Heart left ventricle (tissue), 16 donors: ENCODE results near the gene GUCA2B. TPM values are rescaled to one million over a fixed set of nuclear protein-coding genes. Genes with fewer than 3 reads are reported as not detected.

Experiments used
- ATAC-seq, 4 donors: fragments of 200-7000 bp; cut with Tn5 transposase; one replicate each; pipeline ENCODE4 v1.9.1; 2020 to 2022; ENCODE audit warnings: moderate library complexity in 4 of 4, mild to moderate bottlenecking in 3 of 4, moderate number of reproducible peaks in 1 of 4
- DNase-seq, 5 donors: peaks; one replicate each; pipeline ENCODE4 v3.0.0-alpha.2; 2020
- H3K27ac ChIP-seq, 12 donors: fragments of 200-600 bp; sonication (generic) in 4 of 12; one replicate each; pipeline versions ENCODE4 v1.5.0 to v1.8.0; 2016 to 2022; ENCODE audit warnings: mild to moderate bottlenecking in 2 of 12
- H3K27me3 ChIP-seq, 9 donors: fragments of 200-600 bp; sonication (generic) in 2 of 9; one replicate each; pipeline versions ENCODE4 v1.5.1 to v1.8.0; 2016 to 2022; ENCODE audit warnings: mild to moderate bottlenecking in 3 of 9
- H3K36me3 ChIP-seq, 9 donors: fragments of 200-600 bp; sonication (generic) in 2 of 9; one replicate each; pipeline versions ENCODE4 v1.5.0 to v1.8.0; 2018 to 2022; ENCODE audit warnings: mild to moderate bottlenecking in 2 of 9
- H3K4me1 ChIP-seq, 12 donors: fragments of 200-600 bp; sonication (generic) in 4 of 12; one replicate each; pipeline versions ENCODE4 v1.5.0 to v1.8.0; 2016 to 2022; ENCODE audit warnings: mild to moderate bottlenecking in 3 of 12
- H3K4me3 ChIP-seq, 12 donors: fragments of 200-600 bp; sonication (generic) in 4 of 12; one replicate each; pipeline versions ENCODE4 v1.5.0 to v1.8.0; 2017 to 2022; ENCODE audit warnings: mild to moderate bottlenecking in 9 of 12, moderate library complexity in 4 of 12
- H3K9me3 ChIP-seq, 12 donors: fragments of 200-600 bp; sonication (generic) in 4 of 12; one replicate each; pipeline versions ENCODE4 v1.5.0 to v1.8.0; 2016 to 2022; ENCODE audit warnings: mild to moderate bottlenecking in 1 of 12
- POLR2A ChIP-seq, 2 donors: fragments of 450-650 bp; IDR thresholded peaks; one replicate each; pipeline ENCODE4 v1.6.1; 2017; ENCODE audit warnings: antibody characterized with exemption in 2 of 2, mild to moderate bottlenecking in 2 of 2, moderate library complexity in 2 of 2
- WGBS, 4 donors: extraction: QIAGEN DNeasy Blood & Tissue Kit in 2 of 4; methylation state at CpG; one replicate each; pipeline versions ENCODE4 v1.1.5 to v1.1.7; 2013 to 2018; 5-methylcytosine and 5-hydroxymethylcytosine counted together
- intact Hi-C, 10 donors: fragments of 100-400 bp; cut with DNase I; formaldehyde crosslinking; loops; one replicate each; pipeline versions ENCODE4 v1.11.1 to v1.14.2; 2022
- polyA plus RNA-seq, 2 donors: library from polyadenylated mRNA; stranded (reverse); fragments of 200-250 nt; gene quantifications; one replicate each; pipeline ENCODE4 v1.2.3, GENCODE V29; 2013
- total RNA-seq, 9 donors: library from RNA; depleted of rRNA in 2 of 9; stranded (reverse); fragments of >200 nt in 2 of 9; fragmentation: NEBNext Ultra II Directional in 3 of 9; extraction: Animal tissue kit (Norgen Biotek cat#: 25700) in 3 of 9; gene quantifications; one replicate each; pipeline versions ENCODE4 v1.1.0 to v1.2.4, GENCODE V29; 2016 to 2023
- TF ChIP-seq, protein P1 (sequence below), 12 donors: fragments of 200-600 bp; sonication (generic) in 4 of 12; IDR thresholded peaks; one replicate each; pipeline versions ENCODE4 v1.5.0 to v1.8.0; 2018 to 2022; ENCODE audit warnings: antibody characterized with exemption in 12 of 12, mild to moderate bottlenecking in 5 of 12
- donor health status: ischemic (EF 13 %, LVEDD 7.1; RV severe dilation, severe dysfunction).
- donor health status: healthy with polysubstance abuse.
- donor health status: DM: no; HTN: yes; CAD: no.
- donor health status: DM: no; HTN: no; CAD: no.
- donor health status: ischemic (EF 25% LVEDD 6.9; RV normal size, moderate dysfunction).
- donor health status: ischemic (EF 25% LVEDD 5.7; RV mildly dilated, moderate dysfunction).
- donor health status: healthy.
- donor health status: DM: yes; HTN: yes; CAD: no.
- donor health status: ischemic (EF 35%, LVEDD 5.7; RV mildly dilated, moderate dysfunction).
- donor health status: nonischemic (EF 11% LVEDD 7.7; RV severe dilation, severe dysfunction).
- donor health status: DM: yes; HTN: yes; CAD: no.
- donor health status: PGD.
- donor health status: ischemic (EF 29% LVEDD 5.4; RV normal size, mild dysfunction).
- donor health status: nonischemic (EF 23%, LVEDD 6.1; RV moderate dilation, normal function).

The GUCA2B gene
- total and polyA plus RNA-seq, 11 donors = not detected

DNA sequence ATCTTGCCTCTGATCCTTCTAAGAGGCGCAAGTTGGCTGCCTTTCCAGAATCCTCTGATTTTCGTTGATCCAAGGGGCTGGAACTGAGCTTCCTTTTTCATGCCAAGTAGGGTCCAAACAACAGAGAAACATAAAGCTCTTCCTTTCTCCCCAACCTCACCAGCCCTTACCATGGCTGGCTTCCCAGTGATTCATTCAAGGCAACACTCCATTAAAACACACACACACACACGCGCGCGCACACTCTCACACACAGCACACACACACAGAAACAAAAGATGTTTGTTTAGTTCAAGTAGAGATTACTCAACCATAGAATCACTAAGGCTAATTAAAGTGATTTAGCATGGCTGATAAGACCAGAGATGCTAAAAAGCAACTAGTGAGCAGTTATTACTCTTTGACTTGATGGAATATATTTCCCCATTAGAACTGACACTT is 24.4 kb downstream of the GUCA2B start:
- no peaks in the 10 kb centered on the region for H3K9me3 ChIP-seq
- intact Hi-C loops = loop anchor here (2.0 to 10.0 kb wide), 10 partner anchors 145 to 603 kb away; partner anchors contain the start of genes FOXJ3 (in 5 of the 10), YBX1 (in 2 of the 10), PPCS (in 1 of the 10) and ZMYND12 (in 1 of the 10)
- DNase-seq = peak in 1 of 5 donors; percentile 29
- H3K36me3 ChIP-seq = peaks cover 0 to 37% (median 18%) of the 10 kb centered on the region in 9 donors
- no peak for ATAC-seq
- WGBS, 4 donors = 65 to 82% (median 76%) methylated on average over 6 of the region's 6 CpGs
- H3K27ac ChIP-seq = no peak overlapping the region
- H3K4me1 ChIP-seq = peaks cover 0 to 52% (median 28%) of the 10 kb centered on the region in 12 donors
- TF ChIP-seq, protein P1, sequence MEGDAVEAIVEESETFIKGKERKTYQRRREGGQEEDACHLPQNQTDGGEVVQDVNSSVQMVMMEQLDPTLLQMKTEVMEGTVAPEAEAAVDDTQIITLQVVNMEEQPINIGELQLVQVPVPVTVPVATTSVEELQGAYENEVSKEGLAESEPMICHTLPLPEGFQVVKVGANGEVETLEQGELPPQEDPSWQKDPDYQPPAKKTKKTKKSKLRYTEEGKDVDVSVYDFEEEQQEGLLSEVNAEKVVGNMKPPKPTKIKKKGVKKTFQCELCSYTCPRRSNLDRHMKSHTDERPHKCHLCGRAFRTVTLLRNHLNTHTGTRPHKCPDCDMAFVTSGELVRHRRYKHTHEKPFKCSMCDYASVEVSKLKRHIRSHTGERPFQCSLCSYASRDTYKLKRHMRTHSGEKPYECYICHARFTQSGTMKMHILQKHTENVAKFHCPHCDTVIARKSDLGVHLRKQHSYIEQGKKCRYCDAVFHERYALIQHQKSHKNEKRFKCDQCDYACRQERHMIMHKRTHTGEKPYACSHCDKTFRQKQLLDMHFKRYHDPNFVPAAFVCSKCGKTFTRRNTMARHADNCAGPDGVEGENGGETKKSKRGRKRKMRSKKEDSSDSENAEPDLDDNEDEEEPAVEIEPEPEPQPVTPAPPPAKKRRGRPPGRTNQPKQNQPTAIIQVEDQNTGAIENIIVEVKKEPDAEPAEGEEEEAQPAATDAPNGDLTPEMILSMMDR (IDR thresholded peaks at IDR 0.05) = no peak
- TF ChIP-seq POLR2A (IDR thresholded peaks at IDR 0.05) = no peak
- H3K27me3 ChIP-seq = no peaks in the 10 kb centered on the region
- no peak overlapping the region for H3K4me3 ChIP-seq

DNA sequence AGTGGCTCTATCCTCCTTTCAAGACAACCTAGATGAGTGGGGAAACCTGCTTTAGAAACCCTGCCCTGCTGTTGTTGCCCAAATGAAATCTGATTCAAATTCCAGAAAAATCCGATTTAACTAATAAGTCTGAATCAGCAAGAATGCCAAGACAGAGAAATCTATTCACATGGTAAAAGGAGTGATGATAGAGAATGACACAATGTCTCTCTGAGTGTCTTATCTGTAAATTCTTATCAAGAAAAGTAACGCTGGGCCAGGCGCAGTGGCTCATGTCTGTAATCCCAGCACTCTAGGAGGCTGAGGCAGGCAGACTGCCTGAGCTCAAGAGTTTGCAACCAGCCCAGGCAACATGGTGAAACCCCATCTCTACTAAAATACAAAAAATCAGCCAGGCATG is 25.0 kb downstream of the GUCA2B start:
- Histone ChIP-seq H3K9me3 (no peaks in the 10 kb centered on the region), H3K36me3 (peaks cover 0 to 37% (median 18%) of the 10 kb centered on the region in 9 donors), H3K27me3 (no peaks in the 10 kb centered on the region), H3K4me3 (no peak overlapping the region), H3K27ac (no peak overlapping the region), H3K4me1 (peaks cover 0 to 45% (median 23%) of the 10 kb centered on the region in 12 donors)
- 23 to 50% (median 45%) methylated on average over 3 of the region's 3 CpGs for WGBS, 4 donors
- intact Hi-C loops = loop anchor here (5.0 to 10.0 kb wide), 9 partner anchors 144 to 603 kb away; partner anchors contain the start of genes FOXJ3 (in 3 of the 10), YBX1 (in 2 of the 10), PPCS (in 1 of the 10) and ZMYND12 (in 1 of the 10)
- ATAC-seq (peak in 1 of 4 donors; percentile 16), DNase-seq (peak in 1 of 5 donors; percentile 29)
- TF ChIP-seq POLR2A (IDR thresholded peaks at IDR 0.05) = no peak
- TF ChIP-seq, protein P1 (IDR thresholded peaks at IDR 0.05) = no peak

DNA sequence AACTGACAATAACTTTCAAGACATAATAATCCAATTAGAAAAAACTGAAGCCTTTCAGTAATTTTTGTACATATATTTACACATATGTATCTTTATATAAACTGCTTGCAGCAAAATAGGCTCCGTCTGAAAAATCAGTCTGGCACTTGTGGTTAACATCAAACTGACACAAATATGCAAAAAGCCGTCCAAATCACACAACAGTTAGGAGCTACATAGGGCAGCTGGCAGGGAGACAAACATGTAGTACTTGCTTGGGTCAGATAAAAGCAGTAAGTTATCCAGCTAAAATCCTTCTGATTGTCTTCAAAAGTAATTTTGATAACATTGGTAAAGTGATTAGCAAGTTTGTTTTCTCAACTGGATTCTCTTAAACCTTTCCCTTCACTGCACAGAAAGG is 26.1 kb downstream of the GUCA2B start:
- intact Hi-C loops = loop anchor here (5.0 to 10.0 kb wide), 9 partner anchors 143 to 604 kb away; partner anchors contain the start of genes FOXJ3 (in 3 of the 10), YBX1 (in 2 of the 10), PPCS (in 1 of the 10) and ZMYND12 (in 1 of the 10)
- H3K27me3 ChIP-seq = no peaks in the 10 kb centered on the region
- no peak overlapping the region for H3K27ac ChIP-seq
- no peak for ATAC-seq
- 25 to 43% (median 27%) methylated on average over 2 of the region's 2 CpGs for WGBS, 4 donors
- no peak overlapping the region for H3K4me3 ChIP-seq
- peaks cover 0 to 34% (median 14%) of the 10 kb centered on the region in 12 donors for H3K4me1 ChIP-seq
- H3K36me3 ChIP-seq = peaks cover 0 to 45% (median 18%) of the 10 kb centered on the region in 9 donors
- no peak for DNase-seq
- no peaks in the 10 kb centered on the region for H3K9me3 ChIP-seq
- TF ChIP-seq, protein P1 (IDR thresholded peaks at IDR 0.05) = no peak
- TF ChIP-seq POLR2A (IDR thresholded peaks at IDR 0.05) = no peak

DNA sequence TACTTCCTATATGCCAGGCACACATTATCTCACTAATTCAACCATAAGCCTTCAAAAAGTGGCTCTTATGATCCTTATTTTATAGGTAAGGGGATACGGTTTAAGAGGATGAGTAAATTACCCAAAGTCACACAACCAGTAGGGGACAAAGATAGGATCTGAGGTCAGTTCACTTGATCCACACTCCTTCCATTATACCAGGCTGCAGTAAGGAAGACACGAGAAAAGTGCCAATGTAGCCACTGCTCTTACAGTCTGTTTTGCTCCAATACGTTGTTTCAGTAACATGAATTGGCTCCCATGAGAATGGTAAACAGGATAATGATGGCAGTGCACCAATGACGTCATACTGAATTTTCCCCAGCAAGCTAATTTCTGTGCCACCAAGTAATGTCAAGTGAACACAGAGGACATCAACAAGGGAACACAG is 26.7 kb downstream of the GUCA2B start:
- intact Hi-C loops = loop anchor here (5.0 to 10.0 kb wide), 9 partner anchors 142 to 605 kb away; partner anchors contain the start of genes FOXJ3 (in 3 of the 10), YBX1 (in 2 of the 10), PPCS (in 1 of the 10) and ZMYND12 (in 1 of the 10)
- DNase-seq = no peak
- ATAC-seq = no peak
- Histone ChIP-seq H3K36me3 (peaks cover 0 to 51% (median 18%) of the 10 kb centered on the region in 9 donors), H3K4me3 (no peak overlapping the region), H3K4me1 (peaks cover 0 to 34% (median 14%) of the 10 kb centered on the region in 12 donors), H3K27ac (no peak overlapping the region), H3K9me3 (no peaks in the 10 kb centered on the region), H3K27me3 (no peaks in the 10 kb centered on the region)
- TF ChIP-seq, protein P1 (IDR thresholded peaks at IDR 0.05) = no peak
- TF ChIP-seq POLR2A (IDR thresholded peaks at IDR 0.05) = no peak
- WGBS, 4 donors = 73 to 79% (median 76%) methylated on average over 4 of the region's 4 CpGs
